ENCODE measurements around the gene MAGEA11. TPM values are rescaled to one million over a fixed set of nuclear protein-coding genes. Genes with fewer than 3 reads are reported as not detected.

Gene MAGEA11
- total and polyA plus RNA-seq, 2 of the 8 experiments (the other 6 are each of a cell fraction or from before 2014, with no cell fraction given): not detected

GRCh38 chrX:149716632-149717031 lies 4.8 kb downstream of the MAGEA11 start:
- Histone ChIP-seq H3K27me3 (replicated peaks in 1 of 4; ENCODE audit: control insufficient read depth in 3 of 4, extremely low read depth in 1 of 4, insufficient read depth in 3 of 4, low read length in 3 of 4) (peaks cover 0 to 6% (median 2%) of the 10 kb centered on the region in 4 experiments; a peak in 3 of 7 replicates), H3K23me2 (ENCODE audit: low read depth, low read length) (no peaks in the 10 kb centered on the region), H3K36me3 (ENCODE audit: control insufficient read depth in 2 of 4, insufficient read depth in 4 of 4, low read length in 3 of 4) (no peaks in the 10 kb centered on the region), H4K20me1 (replicated peaks in 1 of 2; ENCODE audit: control insufficient read depth in 1 of 2, insufficient read depth in 2 of 2, low read length in 2 of 2) (no peaks in the 10 kb centered on the region), H3K79me1 (ENCODE audit: low read depth, low read length) (no peaks in the 10 kb centered on the region), H3K56ac (replicated peaks; ENCODE audit: insufficient read length, low read depth, low read length) (no peak overlapping the region), H3K4me3 (ENCODE audit: extremely low read depth in 1 of 4, insufficient read depth in 2 of 4, low read depth in 3 of 4, low read length in 4 of 4) (no peak overlapping the region), H2BK5ac (ENCODE audit: low read depth, low read length) (no peak overlapping the region), H3K4ac (replicated peaks; ENCODE audit: insufficient read length, low read depth, low read length) (no peak overlapping the region), H2BK20ac (ENCODE audit: low read length) (no peak overlapping the region), H2AK5ac (ENCODE audit: low read depth, low read length) (no peak overlapping the region), H4K5ac (ENCODE audit: insufficient read length, low read depth, low read length) (no peak overlapping the region), H3K27ac (ENCODE audit: low read depth, low read length) (no peak overlapping the region), H2BK15ac (ENCODE audit: low read length) (no peak overlapping the region), H3K4me2 (ENCODE audit: insufficient read depth in 1 of 2, low read depth in 2 of 2, low read length in 2 of 2) (no peak overlapping the region), H3K9ac (replicated peaks in 1 of 4; ENCODE audit: extremely low read depth in 1 of 4, low read depth in 3 of 4, low read length in 3 of 4) (no peak overlapping the region), H2AFZ (ENCODE audit: low read length) (no peak overlapping the region), H2BK120ac (replicated peaks; ENCODE audit: low read depth, low read length) (no peak overlapping the region), H2BK12ac (ENCODE audit: low read depth, low read length) (no peak overlapping the region), H3K79me2 (ENCODE audit: control insufficient read depth in 1 of 2, insufficient read depth in 2 of 2, low read length in 2 of 2) (no peaks in the 10 kb centered on the region), H3K4me1 (replicated peaks in 1 of 4; ENCODE audit: control insufficient read depth in 3 of 4, insufficient read depth in 4 of 4, low read length in 3 of 4) (no peaks in the 10 kb centered on the region), H3K14ac (ENCODE audit: insufficient read length) (no peak overlapping the region), H3K9me3 (ENCODE audit: insufficient read depth in 2 of 2, low read depth in 1 of 2, low read length in 1 of 2) (no peaks in the 10 kb centered on the region), H4K8ac (ENCODE audit: extremely low read depth, insufficient read depth, low read length) (no peak overlapping the region), H3K23ac (ENCODE audit: insufficient read length) (no peak overlapping the region), H4K91ac (replicated peaks; ENCODE audit: insufficient read length, low read length) (no peak overlapping the region), H3K18ac (ENCODE audit: extremely low read depth, low read length) (no peak overlapping the region)
- no peak for FAIRE-seq
- DNase-seq (ENCODE audit: low read depth in 1 of 2, low spot score in 2 of 2): no peak
- ChIA-PET CTCF (ENCODE audit: partially characterized antibody) (no interaction called here), POLR2A (ENCODE audit: partially characterized antibody) (no interaction called here)
- TF ChIP-seq RBBP5 (IDR thresholded peaks at IDR 0.05; ENCODE audit: borderline replicate concordance, low read depth, low read length) (no peak), POU5F1 (IDR thresholded peaks at IDR 0.05; ENCODE audit: low read depth, low read length) (no peak)
- 100% methylated on average over 2 of the region's 3 CpGs; no CpG with 5 or more reads in 1 of the 2 experiments for WGBS, 2 experiments (ENCODE audit: extremely low coverage in 1 of 2, insufficient coverage in 1 of 2, insufficient read length in 1 of 2, insufficient replicate concordance in 2 of 2, low coverage in 1 of 2, low lambda C conversion rate in 2 of 2, missing lambda C conversion rate in 1 of 2)
